ENCODE data around the gene CDC42BPB.

CDC42BPB gene

GRCh38 chr14:102907303-102907844, 150.0 kb downstream of the CDC42BPB start:
- no peaks in the 10 kb centered on the region for H3K36me3 ChIP-seq (replicated peaks; ENCODE audit: insufficient read depth, low read length)
- TF ChIP-seq EZH2phosphoT487 (IDR thresholded peaks at IDR 0.05; ENCODE audit: low read length), result no peak
- no peak for TF ChIP-seq EZH2 (optimal IDR thresholded peaks at IDR 0.05; ENCODE audit: low read depth, low read length)

GRCh38 chr14:102906616-102907302, 150.6 kb downstream of the CDC42BPB start:
- no peak for TF ChIP-seq EZH2phosphoT487 (IDR thresholded peaks at IDR 0.05; ENCODE audit: low read length)
- no peak for TF ChIP-seq EZH2 (optimal IDR thresholded peaks at IDR 0.05; ENCODE audit: low read depth, low read length)
- Histone ChIP-seq H3K4me3 (ENCODE audit: low read length) (no peak overlapping the region), H3F3A (ENCODE audit: insufficient read depth, low read length) (0 out of 2 replicates have a peak, but pooled peaks cover 4% of the 10 kb centered on the region), H2AFZ (ENCODE audit: low read length) (no peak overlapping the region), H3K27ac (ENCODE audit: low read length) (no peak overlapping the region), H3K4me1 (ENCODE audit: low read length) (peaks cover 9% of the 10 kb centered on the region), H3K4me2 (ENCODE audit: low read depth, low read length) (no peak overlapping the region), H3K9me2 (replicated peaks; ENCODE audit: insufficient read depth, low read length) (no peaks in the 10 kb centered on the region), H3K9me3 (replicated peaks; ENCODE audit: insufficient read depth, low read length) (no peaks in the 10 kb centered on the region), H3K36me3 (replicated peaks; ENCODE audit: insufficient read depth, low read length) (no peaks in the 10 kb centered on the region), H3K9ac (ENCODE audit: low read length) (no peak overlapping the region), H3K79me2 (ENCODE audit: low read length) (peaks cover 10% of the 10 kb centered on the region), H3K27me3 (replicated peaks; ENCODE audit: insufficient read depth, low read length) (no peaks in the 10 kb centered on the region), H4K20me1 (ENCODE audit: insufficient read depth, low read length) (no peaks in the 10 kb centered on the region)
- no peak for DNase-seq

More at GRCh38 chr14:102907303-102907844, 150.0 kb downstream of the CDC42BPB start:
- H3K79me2 ChIP-seq (ENCODE audit: low read length), result peaks cover 8% of the 10 kb centered on the region
- peaks cover 3% of the 10 kb centered on the region for H3K4me1 ChIP-seq (ENCODE audit: low read length)
- H3K4me3 ChIP-seq (ENCODE audit: low read length), result no peak overlapping the region
- no peak for DNase-seq
- H3F3A ChIP-seq (ENCODE audit: insufficient read depth, low read length), result no peaks in the 10 kb centered on the region
- H4K20me1 ChIP-seq (ENCODE audit: insufficient read depth, low read length), result no peaks in the 10 kb centered on the region
- no peak overlapping the region for H3K4me2 ChIP-seq (ENCODE audit: low read depth, low read length)
- no peak overlapping the region for H2AFZ ChIP-seq (ENCODE audit: low read length)
- H3K9me3 ChIP-seq (replicated peaks; ENCODE audit: insufficient read depth, low read length), result no peaks in the 10 kb centered on the region
- no peaks in the 10 kb centered on the region for H3K27me3 ChIP-seq (replicated peaks; ENCODE audit: insufficient read depth, low read length)
- no peak overlapping the region for H3K27ac ChIP-seq (ENCODE audit: low read length)
- H3K9me2 ChIP-seq (replicated peaks; ENCODE audit: insufficient read depth, low read length), result no peaks in the 10 kb centered on the region
- no peak overlapping the region for H3K9ac ChIP-seq (ENCODE audit: low read length)

- Histone ChIP-seq H3K4me2 (ENCODE audit: low read depth, low read length) (no peak overlapping the region), H3K79me2 (ENCODE audit: low read length) (peaks cover 10% of the 10 kb centered on the region), H3K9me2 (replicated peaks; ENCODE audit: insufficient read depth, low read length) (no peaks in the 10 kb centered on the region), H3K27me3 (replicated peaks; ENCODE audit: insufficient read depth, low read length) (no peaks in the 10 kb centered on the region), H3K4me1 (ENCODE audit: low read length) (peaks cover 20% of the 10 kb centered on the region), H2AFZ (ENCODE audit: low read length) (no peak overlapping the region), H3K27ac (ENCODE audit: low read length) (no peak overlapping the region), H4K20me1 (ENCODE audit: insufficient read depth, low read length) (no peaks in the 10 kb centered on the region), H3K36me3 (replicated peaks; ENCODE audit: insufficient read depth, low read length) (no peaks in the 10 kb centered on the region), H3K9ac (ENCODE audit: low read length) (no peak overlapping the region), H3K9me3 (replicated peaks; ENCODE audit: insufficient read depth, low read length) (no peaks in the 10 kb centered on the region), H3K4me3 (ENCODE audit: low read length) (no peak overlapping the region), H3F3A (ENCODE audit: insufficient read depth, low read length) (peaks cover 16% of the 10 kb centered on the region)
- no peak for DNase-seq
- TF ChIP-seq CTCF (IDR thresholded peaks at IDR 0.05; ENCODE audit: low read length), result no peak
- no peak for TF ChIP-seq EZH2phosphoT487 (IDR thresholded peaks at IDR 0.05; ENCODE audit: low read length)
- no peak for TF ChIP-seq EZH2 (optimal IDR thresholded peaks at IDR 0.05; ENCODE audit: low read depth, low read length)
These were observed 151.9 kb downstream of the CDC42BPB start for GRCh38 chr14:102905116-102906108.

- Histone ChIP-seq H3K4me2 (ENCODE audit: low read depth, low read length) (no peak overlapping the region), H3K4me3 (ENCODE audit: low read length) (no peak overlapping the region), H3K79me2 (ENCODE audit: low read length) (peaks cover 10% of the 10 kb centered on the region), H3K4me1 (ENCODE audit: low read length) (peaks cover 22% of the 10 kb centered on the region), H3K27me3 (replicated peaks; ENCODE audit: insufficient read depth, low read length) (no peaks in the 10 kb centered on the region), H3K9ac (ENCODE audit: low read length) (no peak overlapping the region), H3K27ac (ENCODE audit: low read length) (no peak overlapping the region), H2AFZ (ENCODE audit: low read length) (no peak overlapping the region), H3K9me2 (replicated peaks; ENCODE audit: insufficient read depth, low read length) (no peaks in the 10 kb centered on the region), H3K36me3 (replicated peaks; ENCODE audit: insufficient read depth, low read length) (no peaks in the 10 kb centered on the region), H4K20me1 (ENCODE audit: insufficient read depth, low read length) (no peaks in the 10 kb centered on the region), H3K9me3 (replicated peaks; ENCODE audit: insufficient read depth, low read length) (no peaks in the 10 kb centered on the region), H3F3A (ENCODE audit: insufficient read depth, low read length) (peaks cover 18% of the 10 kb centered on the region)
- no peak for TF ChIP-seq EZH2phosphoT487 (IDR thresholded peaks at IDR 0.05; ENCODE audit: low read length)
- TF ChIP-seq CTCF (IDR thresholded peaks at IDR 0.05; ENCODE audit: low read length), result no peak
- no peak for TF ChIP-seq EZH2 (optimal IDR thresholded peaks at IDR 0.05; ENCODE audit: low read depth, low read length)
- no peak for DNase-seq
These were observed 153.3 kb downstream of the CDC42BPB start for GRCh38 chr14:102903889-102904512.
